Heart left ventricle (tissue), 13 donors: Measurements from ENCODE around the gene RPP40.

Experiments
- CTCF ChIP-seq, 12 donors: fragments of 200-600 bp; sonication (generic) in 4 of 12; IDR thresholded peaks; one replicate each; pipeline versions ENCODE4 v1.5.0 to v1.8.0; 2018 to 2022; ENCODE audit warnings: antibody characterized with exemption in 12 of 12, mild to moderate bottlenecking in 5 of 12
- POLR2A ChIP-seq, 2 donors: fragments of 450-650 bp; IDR thresholded peaks; one replicate each; pipeline ENCODE4 v1.6.1; 2017; ENCODE audit warnings: antibody characterized with exemption in 2 of 2, mild to moderate bottlenecking in 2 of 2, moderate library complexity in 2 of 2
- donor health status: ischemic (EF 13 %, LVEDD 7.1; RV severe dilation, severe dysfunction).
- donor health status: DM: no; HTN: yes; CAD: no.
- donor health status: DM: no; HTN: no; CAD: no.
- donor health status: ischemic (EF 25% LVEDD 6.9; RV normal size, moderate dysfunction).
- donor health status: ischemic (EF 25% LVEDD 5.7; RV mildly dilated, moderate dysfunction).
- donor health status: ischemic (EF 35%, LVEDD 5.7; RV mildly dilated, moderate dysfunction).
- donor health status: nonischemic (EF 11% LVEDD 7.7; RV severe dilation, severe dysfunction).
- donor health status: DM: yes; HTN: yes; CAD: no.
- donor health status: PGD.
- donor health status: ischemic (EF 29% LVEDD 5.4; RV normal size, mild dysfunction).
- donor health status: nonischemic (EF 23%, LVEDD 6.1; RV moderate dilation, normal function).

- TF ChIP-seq CTCF (IDR thresholded peaks at IDR 0.05) (peak in 6 of 12 donors; percentile 8 to 35 (median 20)), POLR2A (IDR thresholded peaks at IDR 0.05) (peak in 1 of 2 donors; percentile 12)
Measured at GRCh38 chr6:5025911-5026819, 22.3 kb upstream of the RPP40 start.
